GM19324 (cell line): ENCODE results near the gene OXA1L.
A peak's percentile ranks its signal among the peaks of the same experiment; 100 is the strongest.
"Not testable (repeated sequence)": the region's sequence is repeated elsewhere in the genome, so short reads cannot be mapped to it uniquely, and the experiment has no call there.

ENCODE experiments used
- ATAC-seq: cut with Tn5 transposase; IDR thresholded peaks from one replicate; pipeline ENCODE4 v1.9.1; 2021; ENCODE audit warnings: mild to moderate bottlenecking, moderate library complexity; ENCODE audit not compliant: unreplicated experiment, low FRiP score

OXA1L gene

DNA sequence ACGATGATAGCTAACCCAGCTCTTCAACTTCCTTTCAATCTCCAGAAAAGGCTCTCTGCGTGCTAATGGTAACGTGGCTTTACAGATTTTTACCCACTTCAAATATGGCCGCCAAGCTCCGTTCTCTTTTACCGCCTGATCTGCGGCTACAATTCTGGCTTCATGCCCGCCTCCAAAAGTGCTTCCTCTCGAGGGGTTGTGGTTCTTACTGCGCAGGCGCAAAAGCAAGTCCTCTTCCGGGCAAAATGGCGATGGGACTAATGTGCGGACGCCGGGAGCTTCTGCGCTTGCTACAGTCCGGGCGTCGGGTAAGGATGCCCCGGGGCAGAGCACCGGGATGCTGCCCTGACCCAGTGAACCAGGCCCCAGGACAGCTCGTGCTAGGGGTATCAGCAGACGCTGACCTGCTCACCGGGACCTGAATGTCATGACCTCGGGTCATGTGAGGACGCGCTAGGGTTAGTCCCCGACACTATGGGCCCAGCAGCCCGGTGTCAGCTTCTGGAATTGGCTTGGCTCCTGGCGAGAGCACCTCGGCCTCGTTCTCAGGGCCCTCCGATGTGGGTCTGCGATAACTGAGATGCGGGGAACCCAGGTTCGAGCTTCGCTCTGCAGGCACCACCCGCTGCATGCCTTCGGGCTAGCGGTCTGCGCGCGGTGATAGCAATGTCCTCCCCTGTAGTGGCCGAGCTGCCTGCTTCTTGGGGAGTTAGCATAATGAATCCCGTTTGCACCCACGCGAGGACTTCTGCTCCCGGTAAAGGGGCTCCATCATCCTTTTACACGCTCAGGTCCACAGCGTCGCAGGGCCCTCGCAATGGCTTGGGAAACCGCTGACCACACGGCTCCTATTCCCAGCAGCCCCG, at the start of gene OXA1L:
Gene OXA1L (plus strand): TSS at position 232 of the 866 bp plus-strand sequence. CDS start 14 bp downstream, at position 246.
- peak; percentile 82 for ATAC-seq

DNA sequence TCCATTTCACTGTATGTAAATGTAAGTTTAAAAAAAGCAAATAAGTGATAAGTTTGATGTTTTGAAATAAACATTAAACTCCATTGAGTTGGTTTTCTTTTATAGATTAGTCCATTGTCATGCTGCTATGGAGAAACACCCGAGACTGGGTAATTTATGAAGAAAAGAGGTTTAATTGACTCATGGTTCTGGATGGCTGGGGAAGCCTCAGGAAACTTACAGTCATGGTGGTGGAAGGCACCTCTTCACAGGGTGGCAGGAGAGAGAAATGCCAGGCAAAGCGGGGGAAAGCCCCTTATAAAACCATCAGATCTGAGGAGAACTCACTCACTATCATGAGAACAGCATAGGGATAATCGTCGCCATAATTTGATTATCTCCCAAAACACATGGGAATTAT, 48.4 kb upstream of the OXA1L start:
- ATAC-seq = no peak

DNA sequence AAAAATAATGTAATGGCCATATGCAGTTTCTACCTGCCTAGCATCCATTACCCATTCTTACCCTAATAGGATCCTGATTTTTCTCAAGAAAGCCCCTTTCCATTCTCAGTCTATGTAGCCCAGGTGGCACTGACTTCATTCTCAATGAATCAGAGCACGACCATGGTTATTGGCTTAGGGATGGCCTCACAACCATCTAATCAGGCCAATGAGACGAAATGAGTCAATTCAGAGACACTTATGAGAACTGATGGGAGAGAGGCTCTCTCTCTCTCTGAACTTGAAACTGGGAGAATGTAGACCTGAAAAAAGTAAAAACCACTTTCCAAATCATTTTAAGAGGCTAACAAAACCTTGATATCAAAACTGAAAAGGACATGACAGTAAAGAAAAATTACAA, 45.3 kb upstream of the OXA1L start:
- ATAC-seq = no peak

DNA sequence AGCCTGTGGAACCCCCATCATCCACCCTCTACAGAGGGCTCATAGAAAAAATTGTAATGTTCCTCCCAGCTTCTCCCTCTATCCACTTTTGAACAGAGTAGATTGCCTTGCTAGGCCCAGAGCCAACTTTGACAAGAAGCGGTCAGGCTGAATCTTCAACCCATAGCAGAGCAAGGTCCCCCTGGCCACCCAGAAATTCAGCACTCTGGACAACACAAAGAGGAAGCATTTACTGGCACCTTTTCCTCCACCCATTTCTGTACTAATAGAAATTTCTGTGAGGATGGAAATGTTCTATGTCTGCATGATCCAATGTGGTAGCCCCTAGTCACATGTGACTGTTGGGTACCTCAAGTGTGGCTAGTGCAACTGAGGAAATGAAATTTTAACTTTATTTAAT, 42.7 kb upstream of the OXA1L start:
- no peak for ATAC-seq

DNA sequence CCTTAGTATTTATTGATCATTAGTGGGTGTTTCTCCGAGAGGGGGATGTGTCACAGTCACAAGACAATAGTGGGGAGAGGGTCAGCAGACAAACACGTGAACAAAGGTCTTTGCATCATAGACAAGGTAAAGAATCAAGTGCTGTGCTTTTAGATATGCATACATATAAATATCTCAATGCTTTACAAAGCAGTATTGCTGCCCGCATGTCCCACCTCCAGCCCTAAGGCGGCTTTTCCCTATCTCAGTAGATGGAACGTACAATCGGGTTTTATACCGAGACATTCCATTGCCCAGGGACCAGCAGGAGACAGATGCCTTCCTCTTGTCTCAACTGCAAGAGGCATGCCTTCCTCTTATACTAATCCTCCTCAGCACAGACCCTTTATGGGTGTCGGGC, 41.6 kb upstream of the OXA1L start:
- not testable (repeated sequence) for ATAC-seq

DNA sequence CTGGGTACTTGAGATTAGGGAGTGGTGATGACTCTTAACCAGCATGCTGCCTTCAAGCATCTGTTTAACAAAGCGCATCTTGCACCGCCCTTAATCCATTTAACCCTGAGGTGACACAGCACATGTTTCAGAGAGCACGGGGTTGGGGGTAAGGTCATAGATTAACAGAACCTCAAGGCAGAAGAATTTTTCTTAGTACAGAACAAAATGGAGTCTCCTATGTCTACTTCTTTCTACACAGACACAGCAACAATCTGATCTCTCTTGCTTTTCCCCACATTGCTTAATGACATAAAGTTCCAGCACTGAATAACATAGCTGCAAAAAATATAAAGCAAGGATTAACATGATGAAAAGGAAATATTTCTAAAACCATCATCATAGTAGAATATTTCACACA, 41.1 kb upstream of the OXA1L start:
- ATAC-seq = not testable (repeated sequence)

DNA sequence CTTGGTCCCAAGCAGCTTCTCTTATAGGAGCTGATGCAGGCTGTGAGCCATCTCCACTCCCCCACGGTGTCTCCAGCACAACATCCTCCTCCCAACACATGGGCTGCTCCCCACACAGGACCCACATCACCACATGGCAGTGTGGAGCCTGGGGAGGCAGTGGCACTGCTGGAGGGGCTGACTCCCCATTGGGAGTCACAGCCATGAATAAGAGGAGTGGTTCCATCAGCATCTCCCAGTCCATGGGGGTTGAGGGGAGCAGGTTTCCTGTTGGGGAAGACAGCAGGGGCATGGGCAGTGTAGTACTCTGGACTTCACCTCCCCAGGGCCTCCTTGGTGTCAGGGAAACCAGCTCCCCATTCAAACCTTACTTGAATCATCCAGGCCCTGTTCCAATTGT, 40.5 kb upstream of the OXA1L start:
- no peak for ATAC-seq

DNA sequence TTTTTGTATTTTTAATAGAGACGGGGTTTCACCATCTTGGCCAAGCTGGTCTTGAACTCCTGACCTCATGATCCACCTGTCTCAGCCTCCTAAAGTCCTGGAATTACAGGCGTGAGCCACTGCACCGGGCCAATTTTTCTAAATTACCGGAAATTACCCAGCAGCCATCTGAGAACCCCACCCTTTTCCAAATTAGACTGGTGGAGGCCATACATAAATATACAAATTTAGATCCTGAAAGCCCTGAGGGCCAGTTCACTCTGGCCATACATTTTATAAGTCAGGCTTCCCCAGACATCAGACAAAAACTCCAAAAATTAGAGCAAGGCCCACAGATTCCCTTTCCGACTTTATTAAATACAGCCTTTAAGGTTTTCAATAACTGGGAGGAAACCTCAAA, 34.4 kb upstream of the OXA1L start:
- not testable (repeated sequence) for ATAC-seq

DNA sequence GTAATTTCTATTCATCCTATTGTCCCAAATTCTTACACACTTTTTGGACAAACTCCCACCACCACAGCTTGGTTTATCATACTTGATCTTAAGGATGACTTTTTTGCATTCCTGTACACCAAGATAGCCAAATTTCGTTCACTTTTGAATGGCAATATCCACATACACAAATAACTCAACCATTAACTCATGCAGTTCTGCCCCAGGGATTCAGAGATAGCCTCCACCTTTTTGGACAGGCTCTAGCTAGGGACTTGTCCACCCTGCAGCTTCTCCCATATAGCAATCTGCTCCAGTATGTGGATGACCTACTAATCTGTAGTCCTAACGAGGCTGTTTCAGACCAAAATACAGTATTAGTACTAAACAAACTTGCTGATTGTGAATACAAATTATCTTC, 32.7 kb upstream of the OXA1L start:
- ATAC-seq = no peak

DNA sequence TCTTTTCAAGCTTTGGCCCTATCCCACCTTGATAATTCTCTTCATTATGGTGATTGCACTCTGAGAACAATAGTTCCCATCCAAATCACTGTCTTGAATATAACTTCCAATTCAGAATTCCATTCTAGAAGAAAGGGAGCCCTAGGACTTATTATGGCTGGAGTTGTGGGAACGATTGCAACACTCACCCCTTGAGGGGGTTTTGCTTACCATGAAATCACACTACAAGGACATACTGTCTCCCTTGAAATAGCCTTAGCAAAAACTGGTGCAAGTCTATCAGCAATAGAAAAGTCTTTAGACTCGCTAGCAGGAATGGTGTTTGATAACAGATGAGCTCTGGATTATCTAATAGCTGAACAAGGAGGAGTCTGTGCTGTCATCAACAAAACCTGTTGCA, 31.4 kb upstream of the OXA1L start:
- no peak for ATAC-seq

DNA sequence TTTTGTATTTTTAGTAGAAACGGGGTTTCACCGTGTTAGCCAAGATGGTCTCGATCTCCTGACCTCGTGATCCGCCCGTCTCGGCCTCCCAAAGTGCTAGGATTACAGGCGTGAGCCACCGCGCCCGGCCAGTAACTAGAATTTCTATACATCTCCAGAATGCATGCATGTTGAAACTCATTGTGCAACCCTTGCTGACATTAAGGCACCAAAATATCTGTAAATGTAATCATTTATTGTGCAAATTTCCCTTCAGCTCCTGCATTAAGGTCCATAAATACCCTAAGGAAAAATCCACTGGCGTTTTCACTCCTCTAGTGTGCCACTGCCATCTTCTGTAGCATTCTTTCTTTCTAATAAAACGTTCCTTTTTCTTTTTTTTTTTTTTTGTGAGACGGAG, 30.1 kb upstream of the OXA1L start:
- not testable (repeated sequence) for ATAC-seq

DNA sequence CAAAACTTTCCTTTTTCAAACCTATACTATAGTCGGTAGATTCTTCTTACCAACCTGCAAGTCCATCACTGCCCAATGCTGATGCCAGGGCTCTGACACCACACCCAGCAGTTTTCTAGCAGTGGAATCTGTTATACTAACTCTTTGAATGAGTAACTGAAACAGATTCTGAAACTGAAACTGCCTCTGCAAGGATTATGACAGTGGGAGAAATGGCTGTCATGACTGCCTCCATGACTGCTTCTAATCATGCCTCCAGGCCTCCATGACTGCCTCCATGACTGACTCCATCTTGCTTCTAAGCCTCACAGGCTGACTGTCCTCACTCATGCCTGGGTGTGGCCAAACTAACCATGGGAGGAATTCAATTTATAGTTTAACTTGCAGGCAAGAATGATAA, 29.4 kb upstream of the OXA1L start:
- no peak for ATAC-seq

DNA sequence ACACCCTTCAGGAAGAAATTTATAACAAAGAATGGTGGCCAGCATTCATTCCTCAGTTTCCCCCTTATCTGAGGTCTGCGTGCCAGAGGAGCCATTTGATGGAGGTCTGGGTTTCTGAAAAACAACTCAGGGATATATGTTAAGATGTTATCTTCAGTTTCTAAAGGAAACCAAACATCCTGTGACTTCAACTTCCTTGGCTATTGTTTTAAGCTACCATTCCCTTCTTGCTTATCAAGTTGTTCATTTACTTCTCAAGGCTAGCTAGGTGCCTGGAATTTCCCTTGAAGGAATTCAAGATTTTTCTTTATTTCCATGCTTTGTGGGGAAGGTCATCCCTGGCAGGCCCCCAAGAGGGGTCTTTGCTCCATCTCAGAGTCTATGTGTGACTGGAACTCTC, 27.1 kb upstream of the OXA1L start:
- no peak for ATAC-seq

DNA sequence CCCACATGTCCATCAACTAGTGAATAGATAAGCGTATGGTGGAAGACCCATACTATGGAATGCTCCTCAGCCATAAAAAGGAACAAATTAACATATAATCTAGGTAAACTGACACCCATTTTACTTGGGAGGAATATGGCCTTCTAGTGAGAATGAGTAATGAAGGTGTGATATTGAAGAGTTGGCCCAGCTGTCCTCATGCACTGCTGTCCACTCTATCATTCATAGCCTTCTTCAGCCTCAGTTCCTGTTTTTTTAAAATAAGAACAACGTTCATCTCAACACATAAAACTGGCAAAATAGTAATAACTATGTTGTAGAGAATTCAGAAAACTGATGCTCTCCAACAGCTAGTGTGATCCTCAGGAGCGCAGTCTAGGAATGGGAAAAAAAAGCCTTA, 26.5 kb upstream of the OXA1L start:
- ATAC-seq = no peak

DNA sequence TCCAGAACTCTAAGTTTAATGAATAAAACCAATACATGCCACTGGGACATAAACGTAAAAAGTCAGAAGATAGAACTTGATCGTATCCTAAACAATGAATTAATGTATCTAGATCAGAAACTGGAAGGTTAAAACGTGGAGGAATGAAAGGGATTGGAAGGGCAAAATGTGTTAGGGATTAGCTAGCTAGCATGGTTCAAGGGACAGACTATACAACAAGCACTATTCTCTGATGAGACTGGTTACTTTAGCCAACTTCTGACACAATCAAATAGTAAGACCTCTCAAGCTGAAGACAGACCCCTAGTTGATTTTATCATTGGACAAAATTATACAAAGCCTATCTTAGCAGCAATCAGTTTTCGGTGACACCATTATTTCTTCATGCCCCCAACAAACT, 18.7 kb upstream of the OXA1L start:
- ATAC-seq = no peak

DNA sequence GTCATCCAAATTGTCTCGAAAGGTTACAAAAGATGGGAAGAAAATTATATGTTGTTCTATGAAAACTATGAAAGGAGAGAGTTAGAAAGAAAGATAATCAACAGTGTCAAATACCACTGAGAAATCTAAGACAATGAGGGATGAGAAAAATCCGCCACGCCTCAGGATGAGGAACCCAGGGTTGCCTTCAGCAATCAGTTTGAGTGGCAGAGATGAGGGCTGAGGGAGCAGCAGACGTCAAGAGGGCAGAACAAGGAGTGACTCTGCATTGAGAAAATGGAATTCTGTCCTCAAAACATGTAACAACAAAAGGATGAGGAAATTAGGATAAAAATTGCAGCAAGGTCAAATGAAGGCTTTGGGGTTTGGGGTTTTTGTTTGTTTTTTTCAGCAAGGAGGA, 18.3 kb upstream of the OXA1L start:
- no peak for ATAC-seq

DNA sequence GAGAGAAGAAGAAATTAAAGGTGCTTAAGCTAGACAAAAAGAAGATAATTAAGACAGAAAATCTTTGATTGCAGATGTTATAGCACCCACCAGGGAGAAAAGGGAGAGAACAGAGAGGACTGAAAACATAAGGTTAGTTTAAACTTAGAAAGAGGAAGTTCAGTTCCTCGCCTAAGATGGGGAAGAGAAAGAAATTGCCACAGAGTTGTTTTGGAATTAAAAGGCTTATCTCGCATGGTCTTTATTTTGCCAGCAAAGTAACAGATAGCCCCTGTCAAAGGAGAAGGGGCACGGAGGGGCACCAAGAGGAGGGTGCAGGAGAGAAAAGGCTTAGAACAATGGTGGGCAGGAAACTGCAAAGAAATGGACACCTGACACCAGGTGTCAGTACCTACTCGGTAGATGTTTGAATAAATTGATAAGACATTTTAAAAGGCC, 17.8 kb upstream of the OXA1L start:
- ATAC-seq = no peak

DNA sequence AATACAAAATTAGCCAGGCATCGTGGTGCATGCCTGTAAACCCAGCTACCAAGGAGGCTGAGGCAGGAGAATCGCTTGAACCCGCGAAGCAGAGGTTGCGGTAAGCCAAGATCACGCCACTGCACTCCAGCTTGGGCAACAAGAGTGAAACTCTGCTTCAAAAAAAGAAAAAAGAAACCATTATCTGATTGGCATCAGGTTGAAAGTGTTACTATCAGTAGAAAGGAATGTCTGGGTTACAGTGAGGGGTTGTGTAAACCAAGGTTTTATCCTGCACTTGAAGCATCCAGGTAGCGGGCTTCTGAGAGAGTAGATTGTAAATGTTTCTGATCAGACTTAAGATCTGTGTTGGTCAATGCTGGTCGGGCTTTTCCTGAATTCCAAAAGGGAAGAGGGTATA, 14.1 kb upstream of the OXA1L start:
- ATAC-seq = no peak

DNA sequence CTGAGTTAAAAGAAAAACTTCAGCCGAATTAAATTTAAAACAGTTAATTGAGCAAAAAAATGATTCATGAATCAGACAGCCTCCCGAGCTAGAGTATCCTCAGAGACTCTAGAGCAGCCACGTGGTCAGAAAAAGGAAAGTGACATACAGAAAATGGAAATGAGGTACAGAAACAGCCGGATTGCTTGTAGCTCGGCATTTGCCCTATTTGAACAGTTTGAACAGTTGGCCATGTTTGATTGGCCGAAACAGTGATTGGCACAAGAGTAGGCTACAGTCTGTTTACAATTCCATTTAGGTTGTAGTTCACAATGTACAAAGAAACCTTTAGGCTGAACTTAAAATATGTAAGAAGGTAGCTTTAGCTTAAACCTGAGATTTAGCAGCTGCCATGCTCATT, 12.9 kb upstream of the OXA1L start:
- no peak for ATAC-seq

DNA sequence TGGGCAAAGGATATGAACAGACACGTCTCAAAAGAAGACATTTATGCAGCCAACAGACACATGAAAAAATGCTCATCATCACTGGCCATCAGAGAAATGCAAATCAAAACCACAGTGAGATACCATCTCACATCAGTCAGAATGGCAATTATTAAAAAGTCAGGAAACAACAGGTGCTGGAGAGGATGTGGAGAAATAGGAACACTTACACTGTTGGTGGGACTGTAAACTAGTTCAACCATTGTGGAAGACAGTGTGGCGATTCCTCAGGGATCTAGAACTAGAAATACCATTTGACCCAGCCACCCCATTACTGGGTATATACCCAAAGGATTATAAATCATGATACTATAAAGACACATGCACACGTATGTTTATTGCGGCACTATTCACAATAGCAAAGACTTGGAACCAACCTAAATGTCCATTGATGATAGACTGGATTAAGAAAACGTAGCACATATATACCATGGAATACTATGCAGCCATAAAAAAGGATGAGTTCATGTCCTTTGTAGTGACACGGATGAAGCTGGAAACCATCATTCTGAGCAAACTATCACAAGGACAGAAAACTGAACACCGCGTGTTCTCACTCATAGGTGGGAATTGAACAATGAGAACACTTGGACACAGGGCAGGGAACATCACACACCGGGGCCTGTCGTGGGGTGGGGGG, 8.4 kb upstream of the OXA1L start:
- ATAC-seq = not testable (repeated sequence)

DNA sequence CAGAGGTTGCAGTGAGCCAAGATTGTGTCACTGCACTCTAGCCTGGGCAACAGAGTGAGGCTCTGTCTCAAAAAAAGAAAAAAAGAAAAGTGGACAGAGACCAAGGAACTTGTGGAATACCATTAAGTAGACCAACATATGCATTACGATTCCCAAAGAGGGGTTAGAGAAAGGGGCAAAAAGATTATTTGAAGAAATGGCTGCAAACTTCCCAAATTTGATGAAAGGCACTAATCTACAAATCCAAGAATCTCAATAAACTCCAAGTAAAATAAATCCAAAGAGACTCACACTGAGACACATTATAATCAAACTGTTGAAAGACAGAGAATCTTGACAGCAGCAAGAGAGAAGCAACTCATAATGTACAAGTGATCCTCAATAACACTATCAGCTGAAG, 4.8 kb upstream of the OXA1L start:
- ATAC-seq = no peak

DNA sequence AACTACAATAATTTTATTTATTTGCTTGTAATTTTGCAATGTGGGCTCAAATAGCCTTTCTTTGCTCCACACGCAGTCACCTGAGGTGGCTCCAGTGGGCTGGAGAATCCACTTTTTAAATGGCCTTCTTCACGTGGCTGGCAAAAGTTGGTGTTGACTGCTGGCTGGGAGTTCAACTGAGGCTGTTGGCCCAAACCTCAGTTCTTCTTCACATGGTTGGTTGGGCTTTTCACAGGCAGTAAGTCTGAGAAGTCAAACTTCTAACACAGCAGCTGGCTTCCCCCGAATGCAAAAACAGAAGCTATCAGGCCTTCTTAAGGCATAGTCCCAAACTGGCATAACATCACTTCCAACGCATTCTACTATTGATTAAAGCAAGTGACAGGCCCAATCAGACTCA, 2.1 kb upstream of the OXA1L start:
- ATAC-seq = no peak
